ENCODE data around the gene JPT2.

The JPT2 gene

GRCh38 chr16:1677942-1678499 lies at the start of gene JPT2:
Gene JPT2 (plus strand): TSS chr16:1678279. CDS start chr16:1678313, 34 bp downstream.
- peak; percentile 95 for DNase-seq

DNA sequence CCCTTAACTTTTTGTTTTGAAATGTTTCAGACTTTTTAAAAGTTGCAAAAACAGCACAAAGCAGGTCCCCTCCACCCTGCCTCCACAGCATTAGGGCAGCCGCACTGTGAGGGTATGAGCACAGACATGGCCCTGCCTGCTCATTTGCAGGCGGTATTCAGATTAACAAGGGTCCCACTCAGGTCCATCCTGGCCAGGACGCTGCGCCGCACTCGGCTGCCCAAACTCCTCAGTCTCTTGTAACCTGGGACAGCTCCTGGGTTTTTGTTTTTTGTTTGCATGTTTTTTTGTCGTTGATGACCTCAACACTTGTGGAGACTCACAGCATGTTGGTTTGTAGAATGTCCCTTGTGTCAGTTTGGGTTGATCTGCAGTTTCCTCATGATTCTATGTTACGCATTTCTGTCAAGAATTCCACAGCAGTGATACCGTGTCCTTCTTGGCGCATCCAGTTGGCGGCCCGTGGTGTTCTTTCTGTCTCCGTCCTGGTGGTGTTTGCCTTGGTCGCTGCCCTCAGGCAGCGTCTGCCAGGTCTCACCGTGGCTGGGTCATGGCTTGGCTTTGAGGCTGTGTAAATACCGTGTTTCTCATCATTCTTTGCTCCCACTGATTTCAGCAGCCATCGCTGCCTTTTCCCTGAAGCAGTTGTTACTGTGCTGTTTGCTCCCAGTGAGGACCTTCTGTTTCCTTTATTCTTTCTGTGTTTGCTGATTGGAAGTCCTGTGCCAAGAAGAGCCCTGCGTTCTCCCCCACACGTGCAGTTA lies 47.4 kb upstream of the JPT2 start:
- no peak for DNase-seq

DNA sequence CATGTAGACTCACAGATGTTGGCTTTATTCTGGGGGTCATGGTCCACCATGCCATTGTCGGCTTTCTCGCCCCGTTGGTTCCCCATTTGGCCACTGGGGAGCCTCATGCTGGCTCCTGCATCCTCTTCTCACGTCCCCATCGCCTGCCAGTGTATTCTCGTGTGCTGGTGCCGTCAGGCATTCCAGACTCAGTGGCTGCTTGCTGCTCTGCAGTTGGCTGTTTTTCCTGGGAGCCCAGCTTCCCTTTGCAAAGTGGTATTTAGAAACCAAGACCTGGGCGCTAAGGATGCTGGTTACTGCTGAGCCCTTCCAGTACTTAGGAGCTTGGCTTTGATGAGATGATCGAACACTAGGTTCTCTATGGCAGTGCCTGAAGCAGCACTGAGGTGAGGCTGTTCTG lies 46.8 kb upstream of the JPT2 start:
- DNase-seq, result no peak

DNA sequence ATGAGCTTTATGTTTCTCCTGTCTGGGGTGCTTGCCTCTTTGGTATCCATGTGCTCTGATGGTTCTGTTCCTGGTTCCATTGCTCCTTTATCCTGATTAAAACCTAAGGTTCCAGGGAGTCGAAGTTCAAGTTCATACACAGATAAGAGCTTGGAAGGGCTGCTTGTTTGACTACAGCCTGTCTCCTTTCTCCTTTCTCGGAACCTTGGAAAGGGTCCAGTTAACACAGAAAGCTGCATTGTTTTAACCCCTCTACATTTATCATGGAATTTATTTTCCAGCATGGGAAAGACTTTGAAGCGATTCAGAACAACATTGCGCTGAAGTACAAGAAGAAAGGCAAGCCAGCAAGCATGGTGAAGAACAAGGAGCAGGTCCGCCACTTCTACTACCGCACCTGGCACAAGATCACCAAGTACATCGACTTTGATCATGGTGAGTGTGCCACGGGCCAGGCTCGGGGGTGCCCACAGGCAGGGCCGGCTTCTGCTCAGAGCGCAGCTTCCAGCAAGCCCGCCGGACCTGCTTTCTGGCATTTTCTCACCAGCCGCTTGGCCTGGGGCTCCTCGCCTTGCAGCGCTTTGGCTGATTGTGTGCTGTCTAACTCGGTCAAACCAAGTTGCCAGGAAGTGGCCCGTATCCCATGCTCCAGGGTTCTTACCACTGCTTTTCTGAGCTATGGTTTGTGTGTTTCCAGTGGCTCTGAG lies 46.0 kb upstream of the JPT2 start:
- DNase-seq, result no peak

- no peak for DNase-seq
These were observed 45.5 kb upstream of the JPT2 start for GRCh38 chr16:1632638-1632970.

GRCh38 chr16:1633310-1633709 lies 44.8 kb upstream of the JPT2 start:
- no peak for DNase-seq

GRCh38 chr16:1634541-1634940 lies 43.5 kb upstream of the JPT2 start:
- no peak for DNase-seq

DNA sequence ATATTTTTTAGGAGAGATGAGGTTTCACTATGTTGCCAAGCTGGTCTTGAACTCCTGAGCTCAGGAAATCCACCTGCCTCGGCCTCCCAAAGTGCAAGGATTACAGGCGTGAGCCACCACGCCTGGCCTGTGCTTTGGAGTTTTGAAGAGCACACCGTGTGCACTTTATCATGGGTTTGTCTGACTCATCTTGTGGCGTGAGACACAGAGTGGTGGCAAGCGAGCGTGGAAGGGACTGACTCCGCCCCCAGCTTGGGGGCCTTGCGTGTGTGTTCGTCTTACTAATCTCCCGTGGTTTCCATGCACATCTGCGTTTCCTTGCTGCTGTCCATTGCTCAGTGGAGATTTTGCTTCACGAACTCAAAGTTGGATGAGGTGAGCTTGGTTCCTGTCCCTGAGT lies 43.0 kb upstream of the JPT2 start:
- DNase-seq, result no peak

DNA sequence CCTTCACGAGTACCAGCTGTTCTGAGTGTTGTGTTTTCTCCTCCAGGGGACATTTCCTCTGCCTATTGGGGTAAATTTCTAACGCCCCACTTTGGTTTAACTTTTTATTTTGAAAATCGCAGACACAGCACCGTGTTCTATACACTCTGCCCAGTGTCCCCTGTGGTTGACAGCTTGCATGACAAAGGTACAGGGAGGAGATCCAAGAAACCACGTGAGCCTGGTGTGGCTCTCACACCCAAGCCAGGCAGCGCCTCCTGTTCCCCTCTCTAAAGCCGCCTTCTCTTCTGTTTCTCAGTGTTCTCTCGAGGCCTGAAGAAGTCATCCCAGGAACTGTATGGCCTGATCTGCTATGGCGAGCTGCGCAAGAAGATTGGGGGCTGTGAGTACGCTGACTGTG lies 40.6 kb upstream of the JPT2 start:
- DNase-seq, result no peak

- DNase-seq, result no peak
These were observed 39.3 kb upstream of the JPT2 start for GRCh38 chr16:1638757-1639156.

DNA sequence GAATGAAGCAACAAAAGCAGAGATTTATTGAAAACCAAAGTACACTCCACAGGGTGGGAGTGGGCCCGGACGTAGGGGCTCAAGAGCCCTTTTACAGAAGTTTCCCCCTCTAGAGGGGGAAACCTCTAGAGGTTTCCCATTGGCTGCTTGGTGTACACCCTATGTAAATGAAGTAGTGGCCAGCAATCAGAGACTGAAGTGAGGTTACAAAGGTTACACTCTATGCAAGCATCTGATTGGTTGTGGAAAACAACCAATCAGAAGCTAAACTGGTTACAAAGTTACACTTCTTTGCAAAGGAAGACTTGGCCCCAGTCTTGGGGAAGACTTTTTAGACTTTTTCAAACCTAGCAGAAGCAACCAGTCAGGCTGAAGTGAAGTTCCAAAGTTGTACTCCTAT lies 38.8 kb upstream of the JPT2 start:
- DNase-seq, result no peak

DNA sequence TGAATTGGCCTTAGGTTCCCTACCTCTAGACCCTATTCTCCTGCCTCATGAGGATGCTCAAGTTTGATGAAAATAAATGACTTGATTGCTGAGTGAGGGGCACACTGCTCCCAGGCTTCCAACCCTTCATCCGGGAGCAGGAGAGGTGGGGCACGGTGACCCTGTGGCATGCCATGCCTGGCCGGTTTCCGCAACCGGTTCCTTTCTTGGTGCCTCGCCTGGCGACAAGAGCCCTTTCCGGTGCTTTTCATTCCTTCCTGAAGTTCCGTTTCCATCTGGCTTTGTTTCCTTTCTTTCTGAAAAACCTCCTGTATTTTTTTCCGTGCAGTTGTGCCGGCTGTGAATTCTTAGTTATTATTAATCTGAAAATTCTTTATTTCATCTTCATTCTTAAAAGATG lies 38.2 kb upstream of the JPT2 start:
- no peak for DNase-seq

- DNase-seq, result no peak
These were observed 37.7 kb upstream of the JPT2 start for GRCh38 chr16:1640261-1640941.

DNA sequence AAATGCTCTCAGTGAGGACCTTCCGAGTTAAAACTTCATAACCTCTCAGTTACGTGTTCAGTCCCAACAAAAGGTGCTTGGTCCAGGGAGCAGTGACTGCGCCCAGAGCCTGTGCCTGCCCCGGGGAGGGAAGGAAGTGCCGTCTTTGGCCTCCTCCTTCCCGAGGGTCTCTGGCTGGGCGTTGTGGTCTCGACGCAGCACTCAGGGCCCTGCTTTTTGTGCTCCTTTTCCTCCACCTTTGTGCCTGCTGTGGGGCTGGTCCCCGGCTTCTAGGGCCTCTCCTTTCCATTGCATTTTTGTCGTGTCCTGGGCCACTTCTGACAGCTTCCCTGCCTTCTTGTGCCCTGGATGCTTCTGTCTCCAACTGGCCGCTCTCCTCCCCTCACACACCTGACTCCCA lies 36.8 kb upstream of the JPT2 start:
- DNase-seq, result no peak

DNA sequence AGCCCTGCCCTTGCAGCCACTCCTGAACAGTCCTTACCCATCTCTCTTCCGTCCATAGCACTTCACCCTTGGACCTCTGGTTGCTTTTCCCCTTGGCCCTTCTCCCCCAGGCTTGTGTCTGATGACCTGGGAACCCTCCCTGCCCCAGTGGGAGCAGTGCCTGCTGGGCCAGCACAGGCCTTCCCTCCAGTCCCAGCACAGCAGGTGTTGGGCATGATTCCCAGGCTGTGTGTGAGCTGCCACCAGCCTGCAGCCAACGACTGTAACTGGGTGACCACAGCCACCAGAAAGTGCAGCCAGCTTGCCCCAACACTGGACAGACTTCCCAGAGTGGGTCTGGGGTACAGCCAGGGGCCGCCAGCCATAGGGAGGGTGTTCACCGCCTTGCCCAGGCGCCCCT lies 35.9 kb upstream of the JPT2 start:
- DNase-seq, result no peak

GRCh38 chr16:1642753-1643152 lies 35.3 kb upstream of the JPT2 start:
- no peak for DNase-seq

DNA sequence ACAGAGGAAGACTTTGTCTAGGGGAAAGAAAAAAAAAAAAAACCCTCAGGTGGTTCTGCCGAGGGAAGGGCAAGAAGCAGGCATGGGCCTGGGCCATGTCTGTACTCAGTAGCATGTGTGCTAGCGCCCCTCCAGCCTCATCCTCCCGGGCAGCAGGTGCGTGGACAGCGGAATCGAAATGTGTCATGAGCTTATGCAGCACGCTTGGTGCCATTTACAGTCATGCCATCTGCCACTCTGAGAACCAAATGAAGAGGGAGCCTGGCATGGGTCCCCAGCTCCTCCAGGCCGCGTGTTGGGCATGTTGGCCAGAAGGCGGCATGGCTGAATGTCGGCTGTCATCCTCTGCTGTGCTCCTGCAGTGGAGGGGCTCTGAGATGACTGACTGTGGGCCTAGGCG lies 34.6 kb upstream of the JPT2 start:
- no peak for DNase-seq

- DNase-seq, result no peak
These were observed 32.1 kb upstream of the JPT2 start for GRCh38 chr16:1645914-1646525.

DNA sequence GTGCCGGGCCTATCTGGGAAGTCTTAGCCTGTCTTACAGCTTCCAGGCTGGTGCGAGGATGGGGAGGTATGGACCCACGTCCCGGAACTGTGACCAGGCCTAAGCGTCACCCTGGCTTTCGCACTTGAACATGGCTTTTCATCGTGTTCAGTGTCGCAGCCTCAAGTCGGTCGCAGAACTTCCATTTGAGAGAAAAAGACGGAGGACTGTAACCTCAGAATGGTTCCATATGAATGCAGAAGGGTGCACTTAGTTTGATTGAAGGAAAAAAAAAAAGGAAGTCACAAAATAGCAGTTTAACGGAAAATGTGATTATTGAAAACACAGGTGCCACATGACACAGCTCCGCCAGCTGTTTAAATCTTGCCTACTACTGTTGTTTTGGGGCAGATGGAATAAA lies 30.2 kb upstream of the JPT2 start:
- DNase-seq, result no peak

GRCh38 chr16:1650131-1650530 lies 27.9 kb upstream of the JPT2 start:
- DNase-seq, result no peak

DNA sequence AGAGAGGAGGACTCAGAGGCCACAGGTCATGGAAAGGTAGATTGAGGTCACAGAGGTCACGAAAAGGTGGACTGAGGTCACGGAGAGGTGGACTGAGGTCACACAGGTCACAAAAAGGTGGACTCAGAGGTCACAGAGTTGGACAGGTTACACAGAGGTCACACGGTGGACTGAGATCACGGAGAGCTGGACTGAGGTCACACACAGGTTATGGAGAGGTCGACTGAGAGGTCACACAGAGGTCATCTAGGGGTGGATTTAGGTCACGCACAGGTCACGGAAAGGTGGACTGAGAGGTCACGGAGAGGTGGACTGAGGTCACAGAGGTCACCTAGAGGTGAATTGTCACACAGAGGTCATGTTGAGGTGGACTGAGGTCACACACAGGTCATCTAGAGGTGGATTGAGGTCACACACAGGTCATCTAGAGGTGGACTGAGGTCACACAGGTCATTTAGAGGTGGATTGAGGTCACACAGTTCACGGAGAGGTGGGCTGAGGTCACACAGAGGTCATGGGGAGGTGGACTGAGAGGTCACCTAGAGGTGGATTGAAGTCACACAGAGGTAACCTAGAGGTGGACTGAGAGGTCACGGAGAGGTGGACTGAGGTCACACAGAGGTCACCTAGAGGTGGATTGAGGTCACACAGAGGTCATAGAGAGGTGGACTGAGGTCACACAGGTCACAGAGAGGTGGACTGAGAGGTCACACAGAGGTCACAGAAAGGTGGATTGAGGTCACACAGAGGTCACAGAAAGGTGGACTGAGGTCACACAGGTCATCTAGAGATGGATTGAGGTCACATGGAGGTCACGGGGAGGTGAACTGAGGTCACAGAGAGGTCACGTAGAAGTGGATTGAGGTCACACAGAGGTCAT lies 26.7 kb upstream of the JPT2 start:
- no peak for DNase-seq

GRCh38 chr16:1651974-1652312 lies 26.1 kb upstream of the JPT2 start:
- DNase-seq, result no peak

DNA sequence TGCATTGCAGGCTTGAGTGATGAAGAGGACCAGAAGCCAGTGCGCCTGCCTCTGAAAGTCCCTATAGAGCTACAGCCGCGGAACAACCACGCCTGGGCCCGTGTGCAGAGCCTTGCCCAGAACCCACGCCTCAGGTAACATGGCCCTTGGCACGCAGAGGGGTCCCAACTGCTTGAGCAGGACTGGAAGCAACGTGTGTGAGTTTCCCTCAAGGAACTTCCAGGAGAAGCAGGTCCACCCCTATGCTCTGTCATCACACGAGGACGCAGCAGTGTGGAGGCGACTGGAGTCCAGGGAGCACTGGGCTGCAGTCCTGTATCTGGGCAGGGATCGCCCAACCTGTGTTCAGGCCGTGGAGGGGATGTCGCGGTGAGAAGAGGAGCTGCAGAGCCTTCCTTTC lies 25.1 kb upstream of the JPT2 start:
- DNase-seq, result no peak
